Hematopoietic multipotent progenitor cell treated with erythropoietin and hydrocortisone succinate and interleukin-3 and kit ligand, for 4 days (in vitro differentiated cells): ENCODE results near the gene GDF15.
"Not testable (repeated sequence)": the region's sequence is repeated elsewhere in the genome, so short reads cannot be mapped to it uniquely, and the experiment has no call there.

Experiments used
- DNase-seq: peaks from one replicate; pipeline ENCODE4 v3.0.0-alpha.2; 2015

The GDF15 gene, protein sequence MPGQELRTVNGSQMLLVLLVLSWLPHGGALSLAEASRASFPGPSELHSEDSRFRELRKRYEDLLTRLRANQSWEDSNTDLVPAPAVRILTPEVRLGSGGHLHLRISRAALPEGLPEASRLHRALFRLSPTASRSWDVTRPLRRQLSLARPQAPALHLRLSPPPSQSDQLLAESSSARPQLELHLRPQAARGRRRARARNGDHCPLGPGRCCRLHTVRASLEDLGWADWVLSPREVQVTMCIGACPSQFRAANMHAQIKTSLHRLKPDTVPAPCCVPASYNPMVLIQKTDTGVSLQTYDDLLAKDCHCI

DNA sequence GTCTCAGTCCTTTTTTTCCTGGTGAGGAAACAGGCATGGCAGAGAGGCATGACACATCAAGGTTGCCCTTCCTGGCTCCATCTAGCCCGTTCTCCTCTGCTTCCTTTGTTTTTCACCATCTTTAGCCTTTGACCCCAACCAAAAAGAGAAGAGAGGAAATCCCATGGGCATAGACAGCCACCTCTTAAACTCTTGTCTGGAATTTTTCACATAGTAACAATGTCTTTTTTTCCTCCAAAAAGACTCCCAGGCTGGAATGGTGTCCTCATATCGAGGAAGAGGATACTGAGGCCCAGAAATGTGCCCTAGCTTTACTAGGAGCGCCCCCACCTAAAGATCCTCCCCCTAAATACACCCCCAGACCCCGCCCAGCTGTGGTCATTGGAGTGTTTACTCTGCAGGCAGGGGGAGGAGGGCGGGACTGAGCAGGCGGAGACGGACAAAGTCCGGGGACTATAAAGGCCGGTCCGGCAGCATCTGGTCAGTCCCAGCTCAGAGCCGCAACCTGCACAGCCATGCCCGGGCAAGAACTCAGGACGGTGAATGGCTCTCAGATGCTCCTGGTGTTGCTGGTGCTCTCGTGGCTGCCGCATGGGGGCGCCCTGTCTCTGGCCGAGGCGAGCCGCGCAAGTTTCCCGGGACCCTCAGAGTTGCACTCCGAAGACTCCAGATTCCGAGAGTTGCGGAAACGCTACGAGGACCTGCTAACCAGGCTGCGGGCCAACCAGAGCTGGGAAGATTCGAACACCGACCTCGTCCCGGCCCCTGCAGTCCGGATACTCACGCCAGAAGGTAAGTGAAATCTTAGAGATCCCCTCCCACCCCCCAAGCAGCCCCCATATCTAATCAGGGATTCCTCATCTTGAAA, at the start of gene GDF15:
Gene GDF15 (plus strand): TSS at position 484 of the 868 bp plus-strand sequence. CDS start 32 bp downstream, at position 516.
- peak; percentile 68 for DNase-seq

DNA sequence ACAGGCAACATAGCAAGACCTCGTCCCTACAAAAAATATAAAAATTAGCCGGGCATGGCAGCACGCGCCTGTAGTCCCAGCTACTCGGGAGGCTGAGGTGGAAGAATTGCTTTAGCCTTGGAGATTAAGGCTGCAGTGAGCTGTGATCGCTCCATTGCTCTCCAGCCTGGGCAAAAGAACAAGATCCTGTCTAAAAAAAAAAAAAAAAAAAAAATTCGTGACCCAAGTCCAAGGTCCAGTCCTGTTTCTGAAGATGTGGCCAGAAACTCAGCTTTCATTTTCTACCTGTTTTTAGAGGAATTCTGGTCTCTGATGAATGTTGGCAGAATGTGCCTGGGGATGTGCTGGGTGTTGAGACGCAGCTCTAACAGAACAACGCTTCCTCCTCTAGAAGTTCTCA, 47.4 kb upstream of the GDF15 start:
- no peak for DNase-seq

DNA sequence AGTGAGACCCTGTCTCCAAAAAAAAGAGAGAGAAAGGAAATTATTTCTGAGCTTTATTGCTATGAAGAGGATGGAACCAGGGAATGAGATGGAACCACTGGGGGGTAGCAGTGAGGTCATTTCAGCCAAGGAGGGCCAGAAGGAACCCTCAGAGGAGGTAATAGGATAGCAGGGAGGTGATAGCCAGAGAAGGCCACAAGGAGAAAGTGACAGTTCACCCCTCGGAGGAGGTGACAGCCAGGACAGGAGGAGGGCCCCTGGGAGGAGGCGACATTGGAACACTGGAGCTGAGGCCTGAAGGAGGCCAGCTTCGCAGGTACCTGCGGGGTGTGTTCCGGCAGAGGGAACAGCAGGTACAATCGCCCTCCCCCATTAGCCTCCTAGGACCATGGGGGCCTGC, 46.2 kb upstream of the GDF15 start:
- DNase-seq: peak; percentile 81

DNA sequence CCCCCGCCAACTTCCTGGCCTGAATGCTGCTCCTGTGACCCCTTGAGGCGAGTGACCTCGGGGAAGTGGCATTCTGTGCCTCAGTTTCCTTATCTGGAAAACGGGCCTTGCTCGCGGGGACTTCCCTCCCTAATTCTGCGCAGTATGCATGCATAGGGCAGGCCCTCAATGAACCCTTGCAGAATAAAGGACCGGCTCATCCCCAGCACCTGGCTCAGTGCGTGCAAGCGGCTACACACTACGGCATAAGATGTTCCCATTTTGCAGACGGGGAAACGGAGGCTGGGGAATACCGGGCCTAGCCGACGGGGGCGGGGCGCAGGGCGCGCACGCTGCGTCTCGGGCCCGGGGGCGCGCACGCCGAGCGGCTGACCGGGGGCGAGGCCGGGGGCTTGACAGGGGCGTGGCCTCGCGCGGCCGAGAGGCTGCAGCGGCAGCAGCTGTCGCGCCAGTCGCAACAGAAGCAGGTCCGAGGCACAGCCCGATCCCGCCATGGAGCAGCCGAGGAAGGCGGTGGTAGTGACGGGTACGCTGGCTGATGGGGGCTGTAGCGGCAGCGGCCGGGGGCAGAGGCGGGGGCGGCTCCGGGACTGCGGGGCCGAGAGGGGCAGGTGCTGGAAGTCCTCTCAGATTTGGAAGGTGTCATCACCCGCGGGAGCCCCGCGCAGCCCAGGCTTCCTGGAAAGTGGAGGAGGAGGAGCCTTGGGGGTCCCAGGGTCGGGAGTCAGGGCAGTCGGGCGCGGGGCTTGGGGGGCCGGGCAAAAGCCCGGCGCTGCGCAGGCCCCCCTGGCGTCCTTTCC, 45.6 kb upstream of the GDF15 start, which contains the start of gene PGPEP1:
Gene PGPEP1 (plus strand): TSS at position 409 of the 800 bp plus-strand sequence. CDS start 84 bp downstream, at position 493.
- DNase-seq: peak; percentile 78

DNA sequence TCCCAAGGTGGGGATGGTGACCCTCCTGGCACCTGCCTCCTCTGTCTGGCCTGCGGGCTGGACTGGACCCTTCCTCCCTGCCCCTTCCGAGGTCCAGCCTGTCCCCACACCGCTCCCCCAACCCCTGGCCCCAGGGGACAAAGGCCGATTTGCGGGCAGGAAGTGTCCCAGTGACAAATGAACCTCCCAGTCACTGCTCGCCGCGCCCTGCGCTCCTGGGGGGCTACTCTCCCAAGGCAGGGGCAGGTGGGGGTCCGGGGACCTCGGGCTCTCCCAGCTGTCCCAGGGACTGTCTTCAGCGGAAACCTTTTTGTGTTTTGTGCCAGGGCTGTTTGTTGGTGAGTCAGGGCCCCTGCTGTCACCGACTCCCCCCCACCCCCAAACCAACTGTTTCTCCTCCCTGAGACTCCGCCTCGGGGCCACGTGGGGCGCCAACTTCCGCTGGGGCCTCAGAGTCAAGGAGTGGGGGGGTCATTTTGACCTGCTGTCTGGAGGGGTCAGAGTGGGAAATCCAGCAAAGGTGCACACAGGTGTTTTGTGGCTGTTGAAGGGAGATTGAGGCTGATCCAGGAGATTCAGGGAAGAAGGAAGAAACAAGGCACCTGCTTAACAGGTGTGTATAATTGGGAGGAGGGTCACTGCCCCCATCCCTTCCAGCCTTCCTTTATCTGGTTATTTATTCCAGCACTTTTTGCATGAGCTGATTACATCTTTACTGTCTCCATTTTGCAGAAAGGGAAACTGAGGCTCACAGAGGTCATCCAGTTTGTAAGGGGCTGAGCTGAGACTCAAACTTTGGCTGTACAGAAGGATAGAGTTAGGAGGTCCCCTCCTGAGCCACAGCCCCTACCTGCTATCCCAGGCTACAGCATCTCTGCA, 44.7 kb upstream of the GDF15 start:
- DNase-seq: peak; percentile 92

DNA sequence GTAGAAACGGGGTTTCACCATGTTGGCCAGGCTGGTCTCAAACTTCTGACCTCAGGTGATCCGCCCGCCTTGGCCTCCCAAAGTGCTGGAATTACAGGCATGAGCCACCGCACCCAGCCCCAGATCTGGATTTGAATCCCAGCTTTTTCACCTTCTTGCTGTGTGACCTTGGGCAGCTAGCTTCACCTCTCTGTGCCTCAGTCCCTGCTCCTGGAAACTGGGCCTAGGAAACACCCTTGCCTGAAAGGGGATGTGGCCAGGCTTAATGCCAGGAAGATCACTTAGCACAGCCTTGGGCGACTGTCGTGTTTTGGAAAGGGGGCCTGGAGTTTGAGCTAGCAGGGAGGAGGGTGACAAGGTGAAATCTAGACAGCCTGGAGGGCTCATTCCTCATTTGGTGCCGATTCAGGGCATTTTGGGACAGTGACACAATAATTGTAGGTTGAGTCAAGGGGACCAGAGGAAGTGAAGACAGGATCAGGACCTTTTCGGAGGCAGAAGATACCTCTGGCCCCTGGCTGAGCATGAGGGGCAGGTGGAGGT, 43.8 kb upstream of the GDF15 start:
- no peak for DNase-seq

DNA sequence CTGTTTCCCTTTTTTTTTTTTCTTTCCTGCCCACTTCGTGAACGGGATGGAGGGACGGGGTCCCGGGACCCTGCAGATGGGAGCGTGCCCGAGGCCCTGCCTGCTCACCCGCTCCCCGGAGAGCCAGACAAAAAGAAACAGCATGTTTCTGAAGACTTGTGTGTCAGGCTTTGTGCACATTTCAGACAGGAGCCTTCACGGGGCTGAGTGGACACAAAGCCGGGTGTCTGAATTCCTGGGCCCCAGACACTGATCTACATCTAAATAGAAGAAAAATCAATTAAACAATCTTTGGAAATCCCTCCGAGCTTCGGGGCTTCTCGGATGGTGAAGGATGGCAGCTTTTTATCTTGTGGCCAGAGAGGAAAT, 41.4 kb upstream of the GDF15 start:
- no peak for DNase-seq

DNA sequence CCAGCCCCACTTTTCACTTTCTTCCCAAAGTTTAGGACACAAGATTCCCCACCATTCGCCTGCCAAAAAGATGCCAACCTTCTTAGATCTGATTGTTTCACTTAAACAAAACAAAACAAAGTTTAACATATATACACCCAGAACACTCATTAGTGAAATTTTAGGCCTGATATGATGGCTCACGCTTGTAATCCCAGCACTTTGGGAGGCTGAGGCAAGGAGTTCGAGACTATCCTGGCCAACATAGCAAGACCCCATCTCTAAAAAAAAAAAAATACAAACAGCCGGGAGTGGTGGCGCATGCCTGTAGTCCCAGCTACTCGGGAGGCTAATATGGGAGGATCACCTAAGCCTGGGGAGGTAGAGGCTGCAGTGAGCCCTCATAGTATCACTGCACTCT, 40.7 kb upstream of the GDF15 start:
- DNase-seq: no peak

DNA sequence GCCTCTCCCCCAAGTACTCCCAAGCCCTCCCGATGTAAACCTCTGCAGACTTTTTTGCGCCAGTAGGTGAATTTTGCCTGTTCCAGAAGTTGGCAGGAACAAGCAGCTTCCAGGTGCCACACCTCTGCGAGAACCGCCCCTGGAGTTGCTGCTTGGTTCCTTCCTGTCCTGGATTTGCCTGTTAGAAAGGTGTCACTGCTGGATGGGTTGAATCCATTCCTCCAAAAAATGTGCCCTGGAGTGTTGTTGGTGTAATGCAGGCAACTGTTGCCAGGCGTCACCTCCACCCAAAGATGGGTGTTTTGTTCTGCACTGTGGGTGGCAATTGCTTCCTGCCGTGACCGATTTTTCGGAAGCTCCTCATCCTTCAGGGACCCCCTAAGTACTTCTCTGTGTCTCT, 39.9 kb upstream of the GDF15 start:
- DNase-seq: no peak

DNA sequence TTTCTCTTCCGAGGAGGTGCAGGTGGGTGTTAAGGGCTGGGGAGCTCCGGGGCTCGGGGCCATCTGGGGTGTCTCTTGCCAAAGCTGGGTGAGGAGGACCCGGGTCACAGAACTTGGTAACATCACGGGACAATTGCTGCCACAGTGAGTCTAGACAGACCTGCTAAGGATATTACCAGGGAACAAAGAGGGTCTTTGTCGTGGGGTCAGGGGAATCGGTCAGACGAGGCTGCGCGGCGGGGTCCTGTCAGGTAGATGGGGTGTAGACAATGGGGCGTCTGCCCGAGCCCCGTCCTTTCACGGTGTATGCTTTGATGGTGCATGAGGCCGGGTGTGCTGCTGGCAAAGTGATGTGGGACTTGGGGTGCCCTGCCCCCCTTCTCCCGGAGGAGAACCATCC, 37.8 kb upstream of the GDF15 start:
- DNase-seq: no peak

DNA sequence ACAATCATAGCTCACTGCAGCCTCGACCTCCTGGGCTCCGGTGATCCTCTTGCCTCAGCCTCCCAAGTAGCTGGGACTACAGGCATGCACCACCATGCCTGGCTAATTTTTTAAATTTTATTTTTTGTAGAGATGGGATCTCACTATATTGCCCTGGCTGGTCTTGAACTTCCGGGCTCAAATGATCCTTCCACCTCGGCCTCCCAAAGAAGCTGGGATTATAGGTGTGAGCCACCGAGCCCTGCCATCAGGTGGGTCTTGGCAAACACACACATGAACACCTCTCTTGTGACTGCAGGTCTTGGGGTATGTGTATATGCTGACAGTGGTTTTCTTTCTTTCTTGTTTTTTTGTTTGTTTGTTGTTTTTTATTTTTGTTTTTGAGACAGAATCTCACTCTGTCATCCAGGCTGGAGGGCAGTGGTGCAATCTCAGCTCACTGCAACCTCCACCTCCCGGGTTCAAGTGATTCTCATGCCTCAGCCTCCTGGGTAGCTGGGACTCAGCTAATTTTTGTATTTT, 37.1 kb upstream of the GDF15 start:
- not testable (repeated sequence) for DNase-seq

DNA sequence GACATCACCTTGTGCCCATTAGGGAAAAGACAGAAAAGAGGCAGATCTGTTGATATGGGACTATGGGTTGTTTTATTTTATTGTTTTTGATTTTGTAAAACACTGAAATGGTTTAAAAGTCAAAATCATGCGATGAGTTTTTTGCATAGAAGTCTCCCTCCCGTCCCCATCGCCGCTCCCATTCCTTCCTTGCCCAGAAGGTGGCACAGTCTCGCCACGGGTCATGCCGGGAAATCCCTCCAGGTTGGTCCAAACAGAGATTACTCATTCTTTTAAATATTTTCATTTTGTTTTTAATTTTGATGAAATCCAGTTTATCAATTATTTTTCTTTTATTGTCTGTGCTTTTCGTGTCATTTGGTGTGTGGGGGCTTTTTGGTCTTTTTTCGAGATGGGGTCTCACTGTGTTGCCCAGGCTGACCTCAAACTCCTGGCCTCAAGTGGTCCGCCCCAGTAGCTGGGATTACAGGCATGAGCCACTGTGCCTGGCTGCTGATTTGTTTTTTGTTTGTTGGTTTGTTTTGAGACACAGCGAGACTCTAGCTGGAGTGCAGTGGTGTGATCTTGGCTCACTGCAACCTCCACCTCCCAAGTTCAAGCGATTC, 36.3 kb upstream of the GDF15 start:
- DNase-seq: peak; percentile 81

DNA sequence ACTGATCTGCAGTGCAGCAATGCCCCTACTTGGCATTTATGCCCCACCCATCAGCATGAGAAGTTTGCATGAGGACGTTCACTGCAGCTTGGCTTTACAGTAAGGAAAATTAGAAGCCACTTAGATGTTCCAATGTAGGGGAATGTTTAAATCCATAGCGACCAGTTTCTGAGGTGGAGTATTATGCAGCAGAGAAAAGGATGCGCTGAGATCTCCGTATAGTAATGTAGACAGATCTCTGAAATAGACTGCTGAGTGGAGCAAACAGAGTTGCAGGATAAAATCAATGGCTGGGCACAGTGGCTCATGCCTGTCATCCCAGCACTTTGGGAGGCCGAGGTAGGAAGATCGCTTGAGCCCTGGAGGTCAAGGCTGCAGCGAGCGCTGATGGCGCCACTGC, 35.5 kb upstream of the GDF15 start:
- no peak for DNase-seq

DNA sequence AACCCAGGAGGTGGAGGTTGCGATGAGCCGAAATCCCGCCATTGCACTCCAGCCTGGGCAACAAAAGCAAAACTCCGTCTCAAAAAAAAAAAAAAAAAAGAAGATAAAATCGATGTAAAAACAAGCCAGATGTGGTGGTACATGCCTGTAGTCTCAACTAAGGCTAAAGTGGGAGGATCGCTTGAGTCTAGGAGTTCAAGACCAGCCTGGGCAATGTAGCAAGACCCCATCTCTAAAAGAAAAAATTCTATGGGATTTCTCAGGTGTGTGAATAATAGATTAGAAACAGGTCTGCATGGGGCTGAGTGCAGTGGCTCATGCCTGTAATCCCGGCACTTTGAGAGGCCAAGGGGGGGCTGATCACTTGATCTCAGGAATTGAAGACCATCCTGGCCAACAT, 34.4 kb upstream of the GDF15 start:
- DNase-seq: no peak

DNA sequence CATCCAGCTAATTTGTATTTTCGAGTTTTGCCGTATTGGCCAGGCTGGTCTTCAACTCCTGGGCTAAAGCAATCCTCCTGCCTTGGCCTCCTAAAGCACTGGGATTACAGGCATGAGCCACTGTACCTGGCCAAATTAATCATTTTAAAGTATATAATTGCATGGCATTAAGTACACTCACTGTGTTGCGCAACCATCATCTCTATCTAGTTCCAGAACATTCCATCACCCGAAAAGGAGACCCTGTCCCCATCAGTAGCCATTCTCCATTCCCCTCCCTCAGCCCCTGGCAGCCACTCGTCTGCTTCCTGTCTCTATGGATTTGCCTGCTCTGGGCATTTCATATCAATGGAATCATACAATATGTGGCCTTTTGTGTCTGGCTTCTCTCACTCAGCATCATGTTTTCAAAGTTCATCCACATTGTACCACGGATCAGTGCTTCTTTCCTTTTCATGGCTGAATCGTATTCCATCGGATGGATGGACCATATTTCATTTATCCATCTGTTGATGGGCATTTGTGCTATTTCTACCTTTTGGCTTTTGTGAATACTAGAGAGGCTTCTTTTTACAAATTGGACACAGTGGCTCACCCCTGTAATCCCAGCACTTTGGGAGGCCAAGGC, 32.5 kb upstream of the GDF15 start:
- DNase-seq: no peak

DNA sequence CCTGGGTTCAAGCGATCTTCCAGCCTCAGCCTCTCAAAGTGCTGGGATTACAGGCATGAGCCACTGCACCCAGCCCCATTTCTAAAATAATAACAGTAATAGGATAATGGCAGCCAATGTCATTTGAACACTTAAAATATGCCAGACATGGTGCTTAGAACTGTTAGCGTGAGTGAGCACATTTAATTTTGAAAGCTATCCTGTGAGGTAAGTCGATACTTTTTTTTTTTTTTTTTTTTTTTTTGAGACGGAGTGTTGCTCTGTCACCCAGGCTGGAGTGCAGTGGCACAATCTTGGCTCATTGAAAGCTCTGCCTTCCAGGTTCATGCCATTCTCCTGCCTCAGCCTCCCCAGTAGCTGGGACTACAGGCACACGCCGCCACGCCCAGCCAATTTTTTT, 31.2 kb upstream of the GDF15 start:
- not testable (repeated sequence) for DNase-seq

DNA sequence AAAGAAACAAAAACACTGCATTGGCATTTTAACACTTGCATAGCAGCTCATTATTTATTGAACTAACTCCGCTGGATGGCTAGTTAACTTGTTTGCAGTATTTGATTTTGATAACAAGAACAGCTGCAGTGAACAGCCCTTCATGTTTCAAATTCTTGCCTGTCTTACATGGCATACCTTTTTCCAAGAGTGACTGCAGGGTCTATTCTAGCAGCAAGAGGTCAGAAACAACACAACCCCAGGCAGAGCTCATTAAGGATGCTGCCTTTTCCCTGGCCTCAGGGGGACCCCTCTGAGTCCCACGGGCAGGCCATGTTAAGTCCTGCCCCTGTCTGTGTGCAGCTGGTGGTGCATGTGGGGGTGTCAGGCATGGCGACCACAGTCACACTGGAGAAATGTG, 28.9 kb upstream of the GDF15 start:
- no peak for DNase-seq

DNA sequence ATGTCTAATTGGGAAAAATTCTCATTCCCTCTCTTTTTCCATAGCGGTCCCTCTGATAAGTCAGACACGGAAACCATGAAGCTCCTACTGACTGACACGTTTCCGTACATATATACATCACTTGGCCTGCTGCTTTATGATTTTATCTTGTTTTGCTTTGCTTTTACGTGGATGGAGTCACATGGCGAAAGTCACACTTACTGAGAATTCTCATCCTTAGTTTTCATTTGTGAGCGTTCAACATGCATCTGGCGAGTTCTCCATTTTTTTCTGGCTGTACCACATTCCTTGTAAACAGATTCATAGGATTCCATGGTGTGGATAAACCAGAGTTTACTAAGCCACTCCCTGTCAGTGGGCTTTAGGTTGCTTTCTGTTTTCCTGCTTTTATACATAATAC, 24.3 kb upstream of the GDF15 start:
- DNase-seq: no peak

DNA sequence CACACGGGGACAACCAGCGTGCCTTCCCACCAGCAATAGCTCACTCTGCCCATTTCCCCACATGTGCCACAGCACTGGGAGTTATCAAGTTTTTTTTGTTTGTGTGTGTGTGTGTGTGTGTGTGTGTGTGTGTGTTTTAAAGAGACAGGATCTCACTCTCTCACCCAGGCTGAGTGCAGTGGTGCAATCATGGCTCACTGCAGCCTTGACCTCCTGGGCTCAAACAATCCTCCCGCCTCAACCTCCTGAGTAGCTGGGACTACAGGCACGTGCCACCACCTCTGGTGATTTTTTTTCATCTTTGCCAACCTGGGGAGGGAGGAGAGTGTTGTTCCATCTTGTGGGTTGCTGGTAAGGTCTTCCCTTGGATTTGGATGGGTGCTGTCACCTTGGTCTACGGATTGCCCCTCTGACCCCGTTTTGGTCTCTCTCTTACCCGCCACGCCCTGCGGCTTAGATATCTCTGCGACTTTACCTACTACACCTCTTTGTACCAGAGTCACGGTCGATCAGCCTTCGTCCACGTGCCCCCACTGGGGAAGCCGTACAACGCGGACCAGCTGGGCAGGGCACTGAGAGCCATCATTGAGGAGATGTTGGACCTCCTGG, 22.9 kb upstream of the GDF15 start:
- peak; percentile 41 for DNase-seq

DNA sequence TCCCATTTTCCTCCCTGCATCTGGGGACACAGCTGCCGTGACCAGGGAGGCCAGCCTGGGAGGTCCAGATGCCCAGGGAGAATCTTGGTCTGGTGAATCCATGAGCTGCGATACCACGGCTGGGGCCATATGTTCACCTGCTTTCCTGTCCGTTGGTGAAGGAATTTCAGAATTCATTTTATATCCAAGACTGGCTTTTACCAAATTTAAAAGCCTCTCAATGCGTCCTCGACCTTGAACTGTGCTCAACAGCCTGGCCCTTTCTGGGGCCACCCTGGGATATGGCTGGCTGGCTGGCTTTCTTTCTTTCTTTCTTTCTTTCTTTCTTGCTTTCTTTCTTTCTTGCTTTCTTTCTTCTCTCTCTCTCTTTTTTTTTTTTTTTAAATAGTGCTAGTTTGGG, 22.2 kb upstream of the GDF15 start:
- DNase-seq: no peak
